ENCODE measurements around the gene EPHA5. TPM values are rescaled to one million over a fixed set of nuclear protein-coding genes. Genes with fewer than 3 reads are reported as not detected.

Gene EPHA5
- total RNA-seq, 1 experiment from 2014 or later, result not detected

DNA sequence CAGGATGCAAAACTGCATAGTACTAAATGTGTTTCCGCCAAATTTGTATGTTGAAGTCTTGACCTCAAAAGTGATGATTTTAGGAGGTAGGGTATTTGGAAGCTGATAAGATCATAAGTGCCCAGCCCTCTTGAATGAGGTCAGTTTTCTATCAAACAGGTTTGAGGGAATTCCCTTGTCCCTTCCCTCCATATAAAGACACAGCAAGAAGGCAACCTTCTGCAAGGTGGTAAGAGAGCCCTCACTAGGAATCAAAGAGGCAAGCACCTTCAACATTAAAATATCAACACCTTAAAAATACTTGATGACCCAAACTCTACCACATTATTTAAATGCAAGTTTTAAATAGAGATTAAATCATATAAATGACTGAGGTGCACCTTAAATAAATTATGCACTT, 288.6 kb downstream of the EPHA5 start (continued):
- TF ChIP-seq POLR2AphosphoS5 (IDR thresholded peaks at IDR 0.05; ENCODE audit: low read depth, low read length), result no peak
- no peak for TF ChIP-seq ELF1 (IDR thresholded peaks at IDR 0.05; ENCODE audit: borderline replicate concordance, low read depth)
- TF ChIP-seq TCF7L2 (IDR thresholded peaks at IDR 0.05; ENCODE audit: borderline replicate concordance, extremely low read depth, insufficient read depth, insufficient read length), result no peak
- no peak for TF ChIP-seq RAD21 (IDR thresholded peaks at IDR 0.05; ENCODE audit: low read depth)

DNA sequence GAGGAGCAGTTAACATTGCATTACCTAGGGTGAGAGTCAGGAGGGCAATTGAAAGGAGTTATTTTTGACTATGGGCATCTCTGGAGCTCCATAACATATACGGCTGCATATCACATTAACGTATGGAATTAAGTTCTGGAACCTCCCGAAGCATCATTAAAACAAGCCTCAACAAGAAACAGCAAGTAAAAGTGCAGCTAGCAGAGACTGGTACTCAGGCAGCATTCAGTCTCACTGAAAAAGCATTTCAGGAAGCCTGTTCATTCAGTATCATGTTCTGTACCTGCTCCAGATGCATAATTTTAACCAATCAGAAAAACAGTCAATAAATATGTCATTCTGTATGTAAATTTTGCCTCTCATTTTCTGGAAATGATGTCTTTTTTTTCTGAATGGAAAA, 299.6 kb downstream of the EPHA5 start:
- no TSS peak for BruUV-seq (replicated peaks)
- Histone ChIP-seq H3K9ac (ENCODE audit: low read length) (no peak overlapping the region), H2AFZ (ENCODE audit: low read depth, low read length, poor library complexity, severe bottlenecking) (no peak overlapping the region), H3K4me1 (ENCODE audit: control insufficient read depth in 1 of 2, insufficient read depth in 2 of 2, low read length in 2 of 2) (no peaks in the 10 kb centered on the region), H3K27me3 (ENCODE audit: insufficient read depth, low read length) (no peaks in the 10 kb centered on the region), H3K27ac (ENCODE audit: low read depth, low read length) (no peak overlapping the region), H3K79me2 (ENCODE audit: insufficient read depth, low read length) (no peaks in the 10 kb centered on the region), H3K9me3 (ENCODE audit: control insufficient read depth in 1 of 2, insufficient read depth in 1 of 2, low read depth in 1 of 2, low read length in 2 of 2) (peaks cover 12 to 18% of the 10 kb centered on the region in 2 experiments; a peak in 2 of 4 replicates), H3K9me2 (ENCODE audit: insufficient read depth) (no peaks in the 10 kb centered on the region), H4K20me1 (ENCODE audit: insufficient read depth) (no peaks in the 10 kb centered on the region), H3K4me3 (replicated peaks in 1 of 2; ENCODE audit: low read depth in 1 of 2, low read length in 2 of 2) (no peak overlapping the region), H3K36me3 (ENCODE audit: control insufficient read depth in 1 of 2, insufficient read depth in 2 of 2, low read length in 2 of 2) (no peaks in the 10 kb centered on the region), H3K4me2 (ENCODE audit: low read length) (no peak overlapping the region)
- ChIA-PET POLR2A (no interaction called here), RAD21 (ENCODE audit: low non-redundant PET in 1 of 2, low total read pairs in 2 of 2, uncharacterized antibody in 2 of 2, unreplicated experiment in 2 of 2) (no interaction called here), CTCF (no interaction called here)
- intact Hi-C loops (cut with micrococcal nuclease), result no loop called here
- TF ChIP-seq ZNF274 (IDR thresholded peaks at IDR 0.05; ENCODE audit: low read depth, low read length) (no peak), POLR2AphosphoS5 (IDR thresholded peaks at IDR 0.05; ENCODE audit: low read depth, low read length) (no peak), RAD21 (IDR thresholded peaks at IDR 0.05; ENCODE audit: low read depth) (no peak), SRF (IDR thresholded peaks at IDR 0.05; ENCODE audit: low read depth) (no peak), YY1 (IDR thresholded peaks at IDR 0.05; ENCODE audit: extremely low read depth, insufficient replicate concordance, low read depth, low read length) (no peak), EGR1 (IDR thresholded peaks at IDR 0.05; ENCODE audit: low read depth) (no peak), POLR2A (IDR thresholded peaks at IDR 0.05; ENCODE audit: borderline replicate concordance, extremely low read depth, insufficient read depth, insufficient read length) (no peak)
- TF ChIP-seq, protein P1, sequence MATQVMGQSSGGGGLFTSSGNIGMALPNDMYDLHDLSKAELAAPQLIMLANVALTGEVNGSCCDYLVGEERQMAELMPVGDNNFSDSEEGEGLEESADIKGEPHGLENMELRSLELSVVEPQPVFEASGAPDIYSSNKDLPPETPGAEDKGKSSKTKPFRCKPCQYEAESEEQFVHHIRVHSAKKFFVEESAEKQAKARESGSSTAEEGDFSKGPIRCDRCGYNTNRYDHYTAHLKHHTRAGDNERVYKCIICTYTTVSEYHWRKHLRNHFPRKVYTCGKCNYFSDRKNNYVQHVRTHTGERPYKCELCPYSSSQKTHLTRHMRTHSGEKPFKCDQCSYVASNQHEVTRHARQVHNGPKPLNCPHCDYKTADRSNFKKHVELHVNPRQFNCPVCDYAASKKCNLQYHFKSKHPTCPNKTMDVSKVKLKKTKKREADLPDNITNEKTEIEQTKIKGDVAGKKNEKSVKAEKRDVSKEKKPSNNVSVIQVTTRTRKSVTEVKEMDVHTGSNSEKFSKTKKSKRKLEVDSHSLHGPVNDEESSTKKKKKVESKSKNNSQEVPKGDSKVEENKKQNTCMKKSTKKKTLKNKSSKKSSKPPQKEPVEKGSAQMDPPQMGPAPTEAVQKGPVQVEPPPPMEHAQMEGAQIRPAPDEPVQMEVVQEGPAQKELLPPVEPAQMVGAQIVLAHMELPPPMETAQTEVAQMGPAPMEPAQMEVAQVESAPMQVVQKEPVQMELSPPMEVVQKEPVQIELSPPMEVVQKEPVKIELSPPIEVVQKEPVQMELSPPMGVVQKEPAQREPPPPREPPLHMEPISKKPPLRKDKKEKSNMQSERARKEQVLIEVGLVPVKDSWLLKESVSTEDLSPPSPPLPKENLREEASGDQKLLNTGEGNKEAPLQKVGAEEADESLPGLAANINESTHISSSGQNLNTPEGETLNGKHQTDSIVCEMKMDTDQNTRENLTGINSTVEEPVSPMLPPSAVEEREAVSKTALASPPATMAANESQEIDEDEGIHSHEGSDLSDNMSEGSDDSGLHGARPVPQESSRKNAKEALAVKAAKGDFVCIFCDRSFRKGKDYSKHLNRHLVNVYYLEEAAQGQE (IDR thresholded peaks at IDR 0.05; ENCODE audit: low read depth), result no peak
- TF ChIP-seq, protein P2, sequence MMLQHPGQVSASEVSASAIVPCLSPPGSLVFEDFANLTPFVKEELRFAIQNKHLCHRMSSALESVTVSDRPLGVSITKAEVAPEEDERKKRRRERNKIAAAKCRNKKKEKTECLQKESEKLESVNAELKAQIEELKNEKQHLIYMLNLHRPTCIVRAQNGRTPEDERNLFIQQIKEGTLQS (IDR thresholded peaks at IDR 0.05), result no peak
- TF ChIP-seq, protein P3, sequence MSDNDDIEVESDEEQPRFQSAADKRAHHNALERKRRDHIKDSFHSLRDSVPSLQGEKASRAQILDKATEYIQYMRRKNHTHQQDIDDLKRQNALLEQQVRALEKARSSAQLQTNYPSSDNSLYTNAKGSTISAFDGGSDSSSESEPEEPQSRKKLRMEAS (IDR thresholded peaks at IDR 0.05), result no peak
- DNase-seq (ENCODE audit: low read depth, low spot score) (no peak), ATAC-seq (no peak)

All from HCT116 (cell line).